ENCODE results near the gene NPTX1.

The NPTX1 gene

GRCh38 chr17:80433916-80434666 lies 42.3 kb downstream of the NPTX1 start:
- Histone ChIP-seq H3K9me3 (ENCODE audit: control insufficient read depth, low read length) (no peaks in the 10 kb centered on the region), H3K27me3 (ENCODE audit: control insufficient read depth, insufficient read depth, low read length) (no peaks in the 10 kb centered on the region), H2AFZ (no peak overlapping the region), H3K27ac (no peak overlapping the region), H3K79me2 (peaks cover 7% of the 10 kb centered on the region), H3K4me1 (no peaks in the 10 kb centered on the region), H3K9ac (no peak overlapping the region), H3K36me3 (ENCODE audit: control insufficient read depth, insufficient read depth, low read length) (no peaks in the 10 kb centered on the region), H3K4me3 (ENCODE audit: low read depth, low read length) (no peak overlapping the region), H3K4me2 (ENCODE audit: low read length) (no peak overlapping the region)
- no peak for TF ChIP-seq CTCF (IDR thresholded peaks at IDR 0.05)

DNA sequence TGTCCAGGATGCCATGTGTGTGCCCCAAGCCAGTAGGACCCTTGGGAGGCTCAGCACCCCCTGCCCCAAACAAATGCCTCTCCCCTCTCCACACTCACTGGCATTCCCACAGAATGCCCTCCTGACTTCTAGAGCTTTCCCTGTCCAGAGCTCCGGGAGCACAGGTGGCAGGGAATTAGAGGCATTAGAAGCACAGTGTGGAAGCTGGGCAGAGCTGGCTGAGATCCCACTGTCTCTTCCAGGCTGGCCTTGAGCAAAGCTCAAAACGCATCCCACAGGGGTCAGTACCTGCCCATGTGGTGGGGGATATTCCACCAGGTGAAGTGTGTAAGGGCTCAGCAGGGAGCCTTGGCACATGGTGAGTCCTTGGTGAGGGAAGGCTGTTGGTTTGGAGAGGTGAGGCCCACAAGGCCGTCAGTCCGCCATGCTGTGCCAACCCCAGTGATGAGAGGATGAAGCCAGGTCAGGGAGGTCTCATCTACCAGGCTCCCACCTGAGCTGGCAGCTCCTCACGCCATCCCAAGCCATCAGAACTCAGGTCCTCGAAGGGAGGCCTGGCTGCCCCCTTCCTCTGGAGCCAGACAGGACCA lies 43.4 kb downstream of the NPTX1 start:
- Histone ChIP-seq H3K27me3 (ENCODE audit: control insufficient read depth, insufficient read depth, low read length) (no peaks in the 10 kb centered on the region), H3K36me3 (ENCODE audit: control insufficient read depth, insufficient read depth, low read length) (no peaks in the 10 kb centered on the region), H3K27ac (no peak overlapping the region), H3K4me3 (ENCODE audit: low read depth, low read length) (no peak overlapping the region), H3K79me2 (peaks cover 7% of the 10 kb centered on the region), H3K4me1 (no peaks in the 10 kb centered on the region), H3K9me3 (ENCODE audit: control insufficient read depth, low read length) (no peaks in the 10 kb centered on the region), H3K9ac (no peak overlapping the region), H2AFZ (no peak overlapping the region), H3K4me2 (ENCODE audit: low read length) (no peak overlapping the region)
- no peak for TF ChIP-seq CTCF (IDR thresholded peaks at IDR 0.05)

DNA sequence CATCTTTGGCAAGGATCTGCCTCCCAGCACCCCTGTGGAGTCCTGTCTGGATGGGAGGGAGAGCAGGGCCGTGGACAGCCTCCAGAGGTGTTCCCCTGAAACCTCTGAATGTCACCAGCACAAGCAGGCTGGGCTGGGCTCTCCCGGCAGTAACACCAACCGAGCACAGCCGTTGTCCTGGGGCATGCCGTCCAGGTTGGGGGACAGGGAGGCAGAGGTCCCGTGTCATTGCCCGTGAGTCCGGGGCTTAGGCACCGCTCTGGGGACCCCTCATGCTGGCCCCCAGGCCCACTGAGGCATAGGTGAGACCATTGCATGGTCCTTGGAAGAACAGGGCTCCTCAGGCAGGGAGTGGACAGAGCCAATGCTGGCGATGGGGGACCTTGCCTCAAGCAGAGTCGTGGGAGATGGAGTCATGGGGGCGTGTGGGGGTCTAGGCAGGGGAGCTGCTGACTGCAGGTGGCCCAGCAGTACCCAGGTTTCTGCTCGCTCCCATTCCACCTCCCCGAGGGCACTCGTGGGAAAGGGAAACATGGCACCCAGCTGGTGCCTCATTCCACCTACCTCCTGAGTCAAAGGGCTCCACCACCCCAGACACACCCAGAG lies 44.0 kb downstream of the NPTX1 start:
- Histone ChIP-seq H3K27ac (no peak overlapping the region), H2AFZ (no peak overlapping the region), H3K4me2 (ENCODE audit: low read length) (no peak overlapping the region), H3K9me3 (ENCODE audit: control insufficient read depth, low read length) (no peaks in the 10 kb centered on the region), H3K4me3 (ENCODE audit: low read depth, low read length) (no peak overlapping the region), H3K9ac (no peak overlapping the region), H3K27me3 (ENCODE audit: control insufficient read depth, insufficient read depth, low read length) (no peaks in the 10 kb centered on the region), H3K4me1 (no peaks in the 10 kb centered on the region), H3K79me2 (peaks cover 1% of the 10 kb centered on the region), H3K36me3 (ENCODE audit: control insufficient read depth, insufficient read depth, low read length) (no peaks in the 10 kb centered on the region)
- no peak for TF ChIP-seq CTCF (IDR thresholded peaks at IDR 0.05)

GRCh38 chr17:80431246-80432195 lies 44.9 kb downstream of the NPTX1 start:
- Histone ChIP-seq H3K36me3 (ENCODE audit: control insufficient read depth, insufficient read depth, low read length) (no peaks in the 10 kb centered on the region), H3K79me2 (peaks cover 2% of the 10 kb centered on the region), H3K9me3 (ENCODE audit: control insufficient read depth, low read length) (no peaks in the 10 kb centered on the region), H3K4me3 (ENCODE audit: low read depth, low read length) (no peak overlapping the region), H2AFZ (no peak overlapping the region), H3K9ac (no peak overlapping the region), H3K27me3 (ENCODE audit: control insufficient read depth, insufficient read depth, low read length) (no peaks in the 10 kb centered on the region), H3K27ac (no peak overlapping the region), H3K4me2 (ENCODE audit: low read length) (no peak overlapping the region), H3K4me1 (no peaks in the 10 kb centered on the region)
- no peak for TF ChIP-seq CTCF (IDR thresholded peaks at IDR 0.05)
